DND-41 (cell line): ENCODE data around the gene PDE6G.

Source experiments
- ATAC-seq: fragments of 200-7000 bp; cut with Tn5 transposase; 3 replicates; pipeline ENCODE4 v1.9.1; 2021; ENCODE audit warnings: low read depth; ENCODE audit not compliant: insufficient read depth
- DNase-seq: peaks from one replicate; pipeline ENCODE4 v3.0.0-alpha.2; 2020
- H2AFZ ChIP-seq: 2 replicates; pipeline ENCODE4 v1.6.0; 2012; ENCODE audit warnings: low read depth, low read length
- H3K27ac ChIP-seq: 2 replicates; pipeline ENCODE4 v1.5.1; 2012; ENCODE audit warnings: low read length, inconsistent platforms
- H3K27me3 ChIP-seq: fragments of 200-600 bp; sonication (generic); 2 replicates; pipeline ENCODE4 v1.6.0; 2012; ENCODE audit warnings: low read length, mild to moderate bottlenecking, inconsistent platforms; ENCODE audit not compliant: insufficient read depth, poor library complexity
- H3K36me3 ChIP-seq: 2 replicates; pipeline ENCODE4 v1.5.1; 2012; ENCODE audit warnings: low read length, inconsistent platforms; ENCODE audit not compliant: insufficient read depth
- H3K4me1 ChIP-seq: 2 replicates; pipeline ENCODE4 v1.5.1; 2012; ENCODE audit warnings: mild to moderate bottlenecking, low read length; ENCODE audit not compliant: insufficient read depth
- H3K4me2 ChIP-seq: 2 replicates; pipeline ENCODE4 v1.6.0; 2012; ENCODE audit warnings: mild to moderate bottlenecking, moderate library complexity, low read length, inconsistent platforms; ENCODE audit not compliant: insufficient read depth
- H3K4me3 ChIP-seq, 2 experiments: fragments of 200-600 bp in 1 of 2; shearing (Covaris generic) in 1 of 2; 2 replicates each; pipeline ENCODE4 v1.5.1; 2012 to 2016; ENCODE audit warnings: inconsistent platforms in 2 of 2, low read length in 2 of 2, mild to moderate bottlenecking in 2 of 2, low read depth in 1 of 2, moderate library complexity in 1 of 2
- H3K79me2 ChIP-seq: 2 replicates; pipeline ENCODE4 v1.6.0; 2012; ENCODE audit warnings: low read length, inconsistent platforms; ENCODE audit not compliant: insufficient read depth
- H3K9ac ChIP-seq: 2 replicates; pipeline ENCODE4 v1.6.0; 2012; ENCODE audit warnings: low read depth, mild to moderate bottlenecking, inconsistent platforms, low read length, moderate library complexity
- H3K9me3 ChIP-seq: 2 replicates; pipeline ENCODE4 v1.5.1; 2012; ENCODE audit warnings: low read length, moderate library complexity, mild to moderate bottlenecking, inconsistent platforms; ENCODE audit not compliant: insufficient read depth, severe bottlenecking
- H4K20me1 ChIP-seq: 2 replicates; pipeline ENCODE4 v1.6.0; 2012; ENCODE audit warnings: low read length; ENCODE audit not compliant: insufficient read depth
- CTCF ChIP-seq: IDR thresholded peaks from 2 replicates; pipeline ENCODE4 v1.5.1; 2012; ENCODE audit warnings: borderline replicate concordance, low read length, moderate library complexity, mild to moderate bottlenecking; ENCODE audit not compliant: poor library complexity, severe bottlenecking; ENCODE audit errors: extremely low read depth
- EZH2 ChIP-seq: IDR thresholded peaks from 3 replicates; pipeline ENCODE4 v1.6.1; 2012; ENCODE audit warnings: borderline replicate concordance, low read depth, mild to moderate bottlenecking, moderate library complexity, low read length, inconsistent platforms; ENCODE audit not compliant: severe bottlenecking

The PDE6G gene

GRCh38 chr17:81647640-81648012, 8.7 kb downstream of the PDE6G start:
- Histone ChIP-seq H3K9me3 (peaks cover 2% of the 10 kb centered on the region), H3K27ac (no peak overlapping the region), H3K27me3 (no peaks in the 10 kb centered on the region), H3K79me2 (no peaks in the 10 kb centered on the region), H3K4me1 (no peaks in the 10 kb centered on the region), H3K4me3 (no peak overlapping the region), H4K20me1 (no peaks in the 10 kb centered on the region), H2AFZ (no peak overlapping the region), H3K4me2 (no peak overlapping the region), H3K36me3 (no peaks in the 10 kb centered on the region), H3K9ac (no peak overlapping the region)
- TF ChIP-seq CTCF: no peak
- TF ChIP-seq EZH2: no peak
- ATAC-seq (no peak), DNase-seq (no peak)

- Histone ChIP-seq H3K27me3 (no peaks in the 10 kb centered on the region), H3K4me3 (no peak overlapping the region), H2AFZ (no peak overlapping the region), H3K27ac (no peak overlapping the region), H4K20me1 (no peaks in the 10 kb centered on the region), H3K79me2 (no peaks in the 10 kb centered on the region), H3K9ac (no peak overlapping the region), H3K4me2 (no peak overlapping the region), H3K9me3 (peaks cover 2% of the 10 kb centered on the region), H3K4me1 (no peaks in the 10 kb centered on the region), H3K36me3 (no peaks in the 10 kb centered on the region)
- TF ChIP-seq EZH2 (no peak), CTCF (no peak)
- DNase-seq: no peak
- ATAC-seq: no peak
Measured at GRCh38 chr17:81646869-81647600, 9.3 kb downstream of the PDE6G start.

GRCh38 chr17:81644976-81645952, 11.1 kb downstream of the PDE6G start:
- Histone ChIP-seq H3K79me2 (no peaks in the 10 kb centered on the region), H3K27ac (no peak overlapping the region), H4K20me1 (no peaks in the 10 kb centered on the region), H3K36me3 (no peaks in the 10 kb centered on the region), H3K4me2 (no peak overlapping the region), H2AFZ (no peak overlapping the region), H3K9me3 (peaks cover 2% of the 10 kb centered on the region), H3K9ac (no peak overlapping the region), H3K4me3 (no peak overlapping the region), H3K4me1 (no peaks in the 10 kb centered on the region), H3K27me3 (no peaks in the 10 kb centered on the region)
- no peak for TF ChIP-seq EZH2
- TF ChIP-seq CTCF: no peak
- ATAC-seq (no peak), DNase-seq (no peak)
